Stimulated activated CD8-positive, alpha-beta memory T cell treated with anti-CD3 and anti-CD28 coated beads, Interleukin-4, amount 100 ng/mL, for 4 hours (primary cell): ENCODE measurements around the gene C5orf22.
"Not testable (repeated sequence)": the region's sequence is repeated elsewhere in the genome, so short reads cannot be mapped to it uniquely, and the experiment has no call there.

Experiments used
- DNase-seq, 2 donors: peaks; one replicate each; pipeline ENCODE4 v3.0.0-alpha.2; 2020; ENCODE audit warnings: low read depth in 2 of 2, low spot score in 1 of 2

Gene C5orf22

GRCh38 chr5:31602305-31602704 is 70.2 kb downstream of the C5orf22 start:
- not testable (repeated sequence) for DNase-seq

GRCh38 chr5:31604240-31604639 is 72.1 kb downstream of the C5orf22 start:
- DNase-seq: no peak

GRCh38 chr5:31604644-31605043 is 72.5 kb downstream of the C5orf22 start:
- no peak for DNase-seq
